ENCODE measurements around the gene STK25. TPM values are rescaled to one million over a fixed set of nuclear protein-coding genes. Genes with fewer than 3 reads are reported as not detected.

The STK25 gene
- total RNA-seq, 1 experiment from 2014 or later, result 201 TPM

GRCh38 chr2:241505086-241505780, 3.2 kb downstream of the STK25 start:
- H3K4me3 ChIP-seq, result no peak overlapping the region
- no peak for DNase-seq
- H3K4me2 ChIP-seq, result no peak overlapping the region
- no peaks in the 10 kb centered on the region for H3K9me3 ChIP-seq (ENCODE audit: insufficient read depth, low read depth)
- H3K4me1 ChIP-seq (replicated peaks; ENCODE audit: insufficient read depth), result peaks cover 19% of the 10 kb centered on the region
- ChIA-PET POLR2A (ENCODE audit: unreplicated experiment) (interaction anchor here (0.6 kb wide), 1 partner anchor 139 kb away, joined by 3 read pairs; no protein-coding TSS in a partner anchor), CTCF (interaction anchor here (0.6 kb wide), 1 partner anchor 93 kb away, joined by 4 read pairs; no protein-coding TSS in a partner anchor)
- no peaks in the 10 kb centered on the region for H3K9me2 ChIP-seq (ENCODE audit: insufficient read depth)
- peaks cover 5% of the 10 kb centered on the region; the same call in 1 of the 2 replicates for H3K36me3 ChIP-seq (ENCODE audit: low read depth)
- TF ChIP-seq, protein P1, sequence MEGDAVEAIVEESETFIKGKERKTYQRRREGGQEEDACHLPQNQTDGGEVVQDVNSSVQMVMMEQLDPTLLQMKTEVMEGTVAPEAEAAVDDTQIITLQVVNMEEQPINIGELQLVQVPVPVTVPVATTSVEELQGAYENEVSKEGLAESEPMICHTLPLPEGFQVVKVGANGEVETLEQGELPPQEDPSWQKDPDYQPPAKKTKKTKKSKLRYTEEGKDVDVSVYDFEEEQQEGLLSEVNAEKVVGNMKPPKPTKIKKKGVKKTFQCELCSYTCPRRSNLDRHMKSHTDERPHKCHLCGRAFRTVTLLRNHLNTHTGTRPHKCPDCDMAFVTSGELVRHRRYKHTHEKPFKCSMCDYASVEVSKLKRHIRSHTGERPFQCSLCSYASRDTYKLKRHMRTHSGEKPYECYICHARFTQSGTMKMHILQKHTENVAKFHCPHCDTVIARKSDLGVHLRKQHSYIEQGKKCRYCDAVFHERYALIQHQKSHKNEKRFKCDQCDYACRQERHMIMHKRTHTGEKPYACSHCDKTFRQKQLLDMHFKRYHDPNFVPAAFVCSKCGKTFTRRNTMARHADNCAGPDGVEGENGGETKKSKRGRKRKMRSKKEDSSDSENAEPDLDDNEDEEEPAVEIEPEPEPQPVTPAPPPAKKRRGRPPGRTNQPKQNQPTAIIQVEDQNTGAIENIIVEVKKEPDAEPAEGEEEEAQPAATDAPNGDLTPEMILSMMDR (conservative IDR thresholded peaks at IDR 0.05), result no peak
- no peak for TF ChIP-seq EZH2 (IDR thresholded peaks at IDR 0.05; ENCODE audit: low read depth)
- H3K27ac ChIP-seq, result no peak overlapping the region
- peaks cover 53% of the 10 kb centered on the region for H3K79me2 ChIP-seq (ENCODE audit: low read depth)
- no peaks in the 10 kb centered on the region for H3F3A ChIP-seq (ENCODE audit: insufficient read depth, low read depth)
- intact Hi-C loops (cut with micrococcal nuclease; ENCODE audit: unreplicated experiment), result loop anchor here (5.0 kb wide), 3 partner anchors 92 to 188 kb away; partner anchors contain the start of genes HDLBP and SEPTIN2
- H4K20me1 ChIP-seq (ENCODE audit: insufficient read depth), result peaks cover 42% of the 10 kb centered on the region
- H3K27me3 ChIP-seq (ENCODE audit: insufficient read depth, low read depth), result no peaks in the 10 kb centered on the region
- H2AFZ ChIP-seq, result no peak overlapping the region
- BruUV-seq (replicated peaks), result no TSS peak

GRCh38 chr2:241503776-241504392, 4.5 kb downstream of the STK25 start:
- Histone ChIP-seq H3K9me2 (ENCODE audit: insufficient read depth) (no peaks in the 10 kb centered on the region), H3K4me2 (no peak overlapping the region), H3K27ac (no peak overlapping the region), H3K4me1 (replicated peaks; ENCODE audit: insufficient read depth) (peaks cover 11% of the 10 kb centered on the region), H4K20me1 (ENCODE audit: insufficient read depth) (peaks cover 48% of the 10 kb centered on the region), H3K4me3 (no peak overlapping the region), H3K27me3 (ENCODE audit: insufficient read depth, low read depth) (no peaks in the 10 kb centered on the region), H3F3A (ENCODE audit: insufficient read depth, low read depth) (no peaks in the 10 kb centered on the region), H2AFZ (no peak overlapping the region), H3K36me3 (ENCODE audit: low read depth) (peaks cover 7% of the 10 kb centered on the region; the same call in 1 of the 2 replicates), H3K9me3 (ENCODE audit: insufficient read depth, low read depth) (no peaks in the 10 kb centered on the region), H3K79me2 (ENCODE audit: low read depth) (peaks cover 45% of the 10 kb centered on the region)
- no TSS peak for BruUV-seq (replicated peaks)
- TF ChIP-seq EZH2 (IDR thresholded peaks at IDR 0.05; ENCODE audit: low read depth), result no peak
- TF ChIP-seq, protein P1 (conservative IDR thresholded peaks at IDR 0.05), result no peak
- ChIA-PET CTCF (no interaction called here), POLR2A (ENCODE audit: unreplicated experiment) (interaction anchor here (0.7 kb wide), 1 partner anchor 9 kb away, joined by 6 read pairs; no protein-coding TSS in a partner anchor)
- intact Hi-C loops (cut with micrococcal nuclease; ENCODE audit: unreplicated experiment), result no loop called here
- no peak for DNase-seq

GRCh38 chr2:241502281-241502680, 6.1 kb downstream of the STK25 start:
- Histone ChIP-seq H3K27me3 (ENCODE audit: insufficient read depth, low read depth) (no peaks in the 10 kb centered on the region), H3F3A (ENCODE audit: insufficient read depth, low read depth) (no peaks in the 10 kb centered on the region), H3K4me1 (replicated peaks; ENCODE audit: insufficient read depth) (peaks cover 9% of the 10 kb centered on the region), H3K4me2 (no peak overlapping the region), H3K9me3 (ENCODE audit: insufficient read depth, low read depth) (no peaks in the 10 kb centered on the region), H2AFZ (no peak overlapping the region), H3K4me3 (no peak overlapping the region), H3K36me3 (ENCODE audit: low read depth) (peaks cover 8% of the 10 kb centered on the region; the same call in 1 of the 2 replicates), H3K79me2 (ENCODE audit: low read depth) (peaks cover 39% of the 10 kb centered on the region), H3K27ac (no peak overlapping the region), H4K20me1 (ENCODE audit: insufficient read depth) (peaks cover 48% of the 10 kb centered on the region), H3K9me2 (ENCODE audit: insufficient read depth) (no peaks in the 10 kb centered on the region)
- ChIA-PET POLR2A (ENCODE audit: unreplicated experiment) (interaction anchor here (0.6 kb wide), 1 partner anchor 54 kb away, joined by 4 read pairs; no protein-coding TSS in a partner anchor), CTCF (no interaction called here)
- TF ChIP-seq, protein P1 (conservative IDR thresholded peaks at IDR 0.05), result no peak
- TF ChIP-seq EZH2 (IDR thresholded peaks at IDR 0.05; ENCODE audit: low read depth), result no peak
- BruUV-seq (replicated peaks), result no TSS peak
- intact Hi-C loops (cut with micrococcal nuclease; ENCODE audit: unreplicated experiment), result no loop called here
- no peak for DNase-seq
